GM23248 (cell line): ENCODE data around the gene PGBD1. TPM values are rescaled to one million over a fixed set of nuclear protein-coding genes. Genes with fewer than 3 reads are reported as not detected.

Experiments used
- DNase-seq: peaks from one replicate; pipeline ENCODE4 v3.0.0-alpha.2; 2015
- H2AFZ ChIP-seq: fragments of 200-600 bp; sonication (generic); 2 replicates; pipeline ENCODE4 v1.6.1; 2016; ENCODE audit warnings: antibody characterized with exemption
- H3F3A ChIP-seq: fragments of 200-600 bp; sonication (generic); 2 replicates; pipeline ENCODE4 v1.6.1; 2016; ENCODE audit warnings: mild to moderate bottlenecking, antibody characterized with exemption, mixed run types; ENCODE audit not compliant: insufficient read depth
- H3K27ac ChIP-seq: fragments of 200-600 bp; sonication (generic); 2 replicates; pipeline ENCODE4 v1.5.1; 2016; ENCODE audit warnings: mild to moderate bottlenecking
- H3K27me3 ChIP-seq: fragments of 200-600 bp; sonication (generic); replicated peaks from 2 replicates; pipeline ENCODE4 v1.6.1; 2016; ENCODE audit warnings: mild to moderate bottlenecking; ENCODE audit not compliant: insufficient read depth
- H3K36me3 ChIP-seq: fragments of 200-600 bp; sonication (generic); 2 replicates; pipeline ENCODE4 v1.6.1; 2016; ENCODE audit warnings: low read depth, mild to moderate bottlenecking
- H3K4me1 ChIP-seq: fragments of 200-600 bp; sonication (generic); 2 replicates; pipeline ENCODE4 v1.6.1; 2016; ENCODE audit warnings: mild to moderate bottlenecking; ENCODE audit not compliant: insufficient read depth
- H3K4me2 ChIP-seq: fragments of 200-600 bp; sonication (generic); one replicate; pipeline ENCODE4 v1.6.1; 2016; ENCODE audit warnings: mild to moderate bottlenecking; ENCODE audit not compliant: unreplicated experiment
- H3K4me3 ChIP-seq: fragments of 200-600 bp; sonication (generic); 2 replicates; pipeline ENCODE4 v1.5.1; 2016; ENCODE audit warnings: mild to moderate bottlenecking
- H3K79me2 ChIP-seq: fragments of 200-600 bp; sonication (generic); 2 replicates; pipeline ENCODE4 v1.6.1; 2016; ENCODE audit warnings: mild to moderate bottlenecking; ENCODE audit not compliant: insufficient read depth
- H3K9ac ChIP-seq: fragments of 200-600 bp; sonication (generic); 2 replicates; pipeline ENCODE4 v1.6.1; 2016; ENCODE audit warnings: mild to moderate bottlenecking
- H3K9me2 ChIP-seq: fragments of 200-600 bp; sonication (generic); 2 replicates; pipeline ENCODE4 v1.6.1; 2016; ENCODE audit warnings: mixed run types, mild to moderate bottlenecking, moderate library complexity; ENCODE audit not compliant: insufficient read depth
- H3K9me3 ChIP-seq: fragments of 200-600 bp; sonication (generic); one replicate; pipeline ENCODE4 v1.6.1; 2017; ENCODE audit warnings: low read depth
- H4K20me1 ChIP-seq: fragments of 200-600 bp; sonication (generic); 2 replicates; pipeline ENCODE4 v1.6.0; 2016; ENCODE audit not compliant: insufficient read depth
- EZH2 ChIP-seq: fragments of 200-600 bp; sonication (generic); IDR thresholded peaks from 2 replicates; pipeline ENCODE4 v1.6.1; 2018; ENCODE audit warnings: antibody characterized with exemption, mild to moderate bottlenecking; ENCODE audit not compliant: insufficient read depth, poor library complexity, severe bottlenecking
- EZH2phosphoT487 ChIP-seq: fragments of 200-600 bp; sonication (generic); IDR thresholded peaks from 2 replicates; pipeline ENCODE4 v1.6.1; 2018; ENCODE audit warnings: antibody characterized with exemption, moderate library complexity, mild to moderate bottlenecking, low read depth; ENCODE audit not compliant: insufficient read depth
- WGBS, 2 experiments: methylation state at CpG; one replicate each; pipeline ENCODE4 v1.1.6; 2015 to 2017; ENCODE audit warnings: low lambda C conversion rate in 2 of 2, low coverage in 1 of 2; ENCODE audit errors: missing lambda C conversion rate in 2 of 2; 5-methylcytosine and 5-hydroxymethylcytosine counted together
- in situ Hi-C: fragments of 300-500 bp; cut with MboI; formaldehyde crosslinking; loops from 2 replicates; pipeline ENCODE4 v1.15.0; 2020
- polyA plus RNA-seq: library from polyadenylated mRNA; unstranded; fragments of >200 nt; fragmentation: Nextera tagmentation; extraction: Ambion mirVana; gene quantifications from 2 replicates; pipeline ENCODE4 v1.2.1, GENCODE V29; 2016
- total RNA-seq: library from RNA; depleted of rRNA; stranded (reverse); fragments of >200 nt; shearing (Covaris generic); gene quantifications from 2 replicates; pipeline ENCODE4 v1.2.3, GENCODE V29; 2014; rRNA removed

The PGBD1 gene
- total RNA-seq = 4.9 and 6.7 TPM in 2 replicates
- polyA plus RNA-seq = 4.1 and 5.0 TPM in 2 replicates

- H3K36me3 ChIP-seq = no peaks in the 10 kb centered on the region
- H3K4me2 ChIP-seq = peak within 1 kb of the TSS; percentile 95
- no peaks in the 10 kb centered on the region for H4K20me1 ChIP-seq
- 0 out of 2 replicates have a peak, but pooled peaks cover 3% of the 10 kb centered on the region for H3F3A ChIP-seq
- H3K4me3 ChIP-seq = peak within 1 kb of the TSS; percentile 90
- H2AFZ ChIP-seq = peak within 1 kb of the TSS; percentile 96
- peak within 1 kb of the TSS; percentile 84 for H3K9ac ChIP-seq
- H3K79me2 ChIP-seq = peaks cover 24% of the 10 kb centered on the region
- no peaks in the 10 kb centered on the region for H3K9me3 ChIP-seq
- H3K27ac ChIP-seq = 0 out of 2 replicates have a peak within 1 kb of the TSS, but pooled peaks have one; percentile 18
- TF ChIP-seq EZH2phosphoT487 = no peak
- TF ChIP-seq EZH2 = no peak
- DNase-seq = peak; percentile 86
- H3K9me2 ChIP-seq = no peaks in the 10 kb centered on the region
- H3K27me3 ChIP-seq = no peaks in the 10 kb centered on the region
- H3K4me1 ChIP-seq = no peaks in the 10 kb centered on the region
- in situ Hi-C loops = no loop called here
- WGBS, 2 experiments = 1% methylated on average over 42 to 48 of the region's 50 CpGs
Observed at GRCh38 chr6:28281288-28282064, at the start of gene PGBD1. Gene PGBD1, plus strand, starts transcription at chr6:28281572. Its CDS starts 2,242 bp downstream, at chr6:28283814.

GRCh38 chr6:28232785-28233184, 48.6 kb upstream of the PGBD1 start:
- no peak for DNase-seq
- Histone ChIP-seq H3K79me2 (no peaks in the 10 kb centered on the region), H3K27me3 (no peaks in the 10 kb centered on the region), H3K4me2 (no peak overlapping the region), H3K4me3 (no peak overlapping the region), H3K36me3 (peaks cover 20% of the 10 kb centered on the region), H3K27ac (no peak overlapping the region), H2AFZ (no peak overlapping the region), H3K4me1 (no peaks in the 10 kb centered on the region), H3F3A (no peaks in the 10 kb centered on the region), H3K9ac (no peak overlapping the region), H3K9me3 (no peaks in the 10 kb centered on the region), H3K9me2 (no peaks in the 10 kb centered on the region), H4K20me1 (no peaks in the 10 kb centered on the region)
- TF ChIP-seq EZH2 (no peak), EZH2phosphoT487 (no peak)
- in situ Hi-C loops = no loop called here
- WGBS, 2 experiments = 92 to 94% methylated on average over 11 of the region's 11 CpGs

GRCh38 chr6:28235912-28236452, 45.4 kb upstream of the PGBD1 start:
- TF ChIP-seq EZH2phosphoT487 = no peak
- no peak for TF ChIP-seq EZH2
- Histone ChIP-seq H3K27me3 (no peaks in the 10 kb centered on the region), H3K36me3 (0 out of 2 replicates have a peak, but pooled peaks cover 8% of the 10 kb centered on the region), H3F3A (no peaks in the 10 kb centered on the region), H2AFZ (no peak overlapping the region), H4K20me1 (no peaks in the 10 kb centered on the region), H3K4me2 (no peak overlapping the region), H3K9me2 (no peaks in the 10 kb centered on the region), H3K79me2 (no peaks in the 10 kb centered on the region), H3K9ac (no peak overlapping the region), H3K4me3 (no peak overlapping the region), H3K9me3 (no peaks in the 10 kb centered on the region), H3K4me1 (no peaks in the 10 kb centered on the region), H3K27ac (no peak overlapping the region)
- in situ Hi-C loops = no loop called here
- no peak for DNase-seq
- 98 to 100% methylated on average over 3 of the region's 3 CpGs for WGBS, 2 experiments

GRCh38 chr6:28239636-28240035, 41.7 kb upstream of the PGBD1 start:
- Histone ChIP-seq H2AFZ (no peak overlapping the region), H3K79me2 (no peaks in the 10 kb centered on the region), H3K4me1 (no peaks in the 10 kb centered on the region), H4K20me1 (no peaks in the 10 kb centered on the region), H3F3A (no peaks in the 10 kb centered on the region; the same call in 1 of the 2 replicates), H3K9ac (no peak overlapping the region), H3K9me2 (no peaks in the 10 kb centered on the region), H3K4me3 (no peak overlapping the region), H3K36me3 (no peaks in the 10 kb centered on the region; the same call in 1 of the 2 replicates), H3K27me3 (no peaks in the 10 kb centered on the region), H3K9me3 (no peaks in the 10 kb centered on the region), H3K27ac (no peak overlapping the region), H3K4me2 (no peak overlapping the region)
- in situ Hi-C loops = no loop called here
- TF ChIP-seq EZH2phosphoT487 (no peak), EZH2 (no peak)
- 43 to 44% methylated on average over 1 of the region's 1 CpG for WGBS, 2 experiments
- no peak for DNase-seq
